T-cell (primary cell): ENCODE data around the gene TNFRSF21. TPM values are rescaled to one million over a fixed set of nuclear protein-coding genes. Genes with fewer than 3 reads are reported as not detected.
"Not testable (repeated sequence)": the region's sequence is repeated elsewhere in the genome, so short reads cannot be mapped to it uniquely, and the experiment has no call there.

ENCODE experiments used
- ATAC-seq, 4 experiments: fragments of 200-7000 bp in 3 of 4; fragments of 150-1000 bp in 1 of 4; cut with Tn5 transposase; replicated peaks in 1 of 4; 1 replicate in 3 of 4; 2 replicates in 1 of 4; pipeline ENCODE4 v1.10.0; 2021; ENCODE audit warnings: moderate library complexity in 3 of 4, mild to moderate bottlenecking in 2 of 4, moderate number of reproducible peaks in 1 of 4
- CTCF ChIA-PET, 2 donors: fragments of 300-600 bp; sonication (Branson Sonifier 250); formaldehyde crosslinking; loops; one replicate each; lab custom pipeline; 2022; ENCODE audit warnings: antibody characterized with exemption in 2 of 2; lab: Charles Lee
- POLR2A ChIA-PET, 2 donors: fragments of 300-600 bp; sonication (Branson Sonifier 250); formaldehyde crosslinking; loops; one replicate each; lab custom pipeline; 2022; ENCODE audit warnings: antibody characterized with exemption in 2 of 2; lab: Charles Lee
- DNase-seq, 35 experiments: peaks; one replicate each; pipeline versions ENCODE4 v3.0.0 to v3.0.0-alpha.2; 2013 to 2023
- H3K27ac ChIP-seq: one replicate; pipeline ENCODE4 v1.5.1; 2013; ENCODE audit warnings: low read length
- H3K27me3 ChIP-seq, 2 experiments: replicated peaks in 1 of 2; 1 replicate in 1 of 2; 2 replicates in 1 of 2; pipeline versions ENCODE4 v1.6.1 to v1.7.0; 2013; ENCODE audit warnings: low read length in 1 of 2, mixed read lengths in 1 of 2; ENCODE audit not compliant: control insufficient read depth in 2 of 2, insufficient read depth in 2 of 2; ENCODE audit errors: extremely low read depth in 1 of 2
- H3K36me3 ChIP-seq, 2 donors: 1 replicate in 1 of 2; 2 replicates in 1 of 2; pipeline versions ENCODE4 v1.6.1 to v1.7.0; 2013; ENCODE audit warnings: low read length in 1 of 2; ENCODE audit not compliant: control insufficient read depth in 2 of 2, insufficient read depth in 1 of 2; ENCODE audit errors: extremely low read depth in 1 of 2
- H3K4me1 ChIP-seq, 2 experiments: 1 replicate in 1 of 2; 2 replicates in 1 of 2; pipeline versions ENCODE4 v1.6.1 to v1.7.0; 2013; ENCODE audit warnings: low read length in 2 of 2, mixed read lengths in 1 of 2; ENCODE audit not compliant: insufficient read depth in 2 of 2, control insufficient read depth in 1 of 2; ENCODE audit errors: extremely low read depth in 1 of 2
- H3K4me3 ChIP-seq, 2 donors: 1 replicate in 1 of 2; 2 replicates in 1 of 2; pipeline versions ENCODE4 v1.5.1 to v1.7.0; 2013; ENCODE audit warnings: mild to moderate bottlenecking in 2 of 2, low read length in 1 of 2, moderate library complexity in 1 of 2; ENCODE audit not compliant: control insufficient read depth in 1 of 2; ENCODE audit errors: extremely low read depth in 1 of 2
- H3K9me3 ChIP-seq: 2 replicates; pipeline ENCODE4 v1.7.0; 2013
- H3K27ac Mint-ChIP-seq, 2 donors: one replicate each; pipeline ENCODE4 v1.8.0; 2020 to 2021; ENCODE audit warnings: mild to moderate bottlenecking in 2 of 2, mixed read lengths in 2 of 2
- H3K27me3 Mint-ChIP-seq, 2 donors: one replicate each; pipeline ENCODE4 v1.8.0; 2021 to 2022; ENCODE audit warnings: mixed read lengths in 2 of 2
- H3K36me3 Mint-ChIP-seq: one replicate; pipeline ENCODE4 v1.8.0; 2021; ENCODE audit warnings: mixed read lengths
- H3K4me1 Mint-ChIP-seq, 3 donors: one replicate each; pipeline ENCODE4 v1.8.0; 2020 to 2022; ENCODE audit warnings: mixed read lengths in 3 of 3, mild to moderate bottlenecking in 1 of 3
- H3K4me3 Mint-ChIP-seq, 3 donors: one replicate each; pipeline ENCODE4 v1.8.0; 2020 to 2022; ENCODE audit warnings: mild to moderate bottlenecking in 3 of 3, mixed read lengths in 3 of 3, moderate library complexity in 3 of 3
- H3K9me3 Mint-ChIP-seq, 3 donors: one replicate each; pipeline ENCODE4 v1.8.0; 2020 to 2022; ENCODE audit warnings: mixed read lengths in 3 of 3
- WGBS: methylation state at CpG from one replicate; pipeline ENCODE4 v1.1.5; 2013; ENCODE audit warnings: missing lambda C conversion rate; ENCODE audit not compliant: insufficient coverage; 5-methylcytosine and 5-hydroxymethylcytosine counted together
- total RNA-seq, 35 experiments: library from RNA in 6 of 35; stranded (reverse) in 6 of 35; fragments of 120-200 nt in 1 of 35; gene quantifications; one replicate each; pipeline versions ENCODE4 v1.2.1 to v1.2.4 and lab custom pipeline; 2013 to 2026

TNFRSF21 gene
- total RNA-seq, 5 donors from 2014 or later (not counting 1 experiment from before 2014, with no cell fraction given): 0.09 to 0.49 (median 0.30) TPM

- peaks cover 4 to 14% of the 10 kb centered on the region in 2 experiments for H3K4me1 ChIP-seq
- WGBS: 52% methylated on average over 3 of the region's 4 CpGs
- H3K9me3 ChIP-seq, H3K27ac ChIP-seq, CTCF ChIA-PET, H3K9me3 Mint-ChIP-seq, H3K36me3 Mint-ChIP-seq, H3K4me3 ChIP-seq, H3K27me3 ChIP-seq, H3K36me3 ChIP-seq: not testable (repeated sequence)
- ATAC-seq (peak in 1 of 4 experiments; percentile 79), DNase-seq (peak in 4 of 35 experiments; percentile 5 to 26 (median 16))
- peak overlapping the region in 1 of 3 donors; percentile 22 for H3K4me3 Mint-ChIP-seq
- POLR2A ChIA-PET: interaction anchor here in 1 of 2 donors (1.0 kb wide), 1 partner anchor 10 kb away, joined by 3 read pairs; no protein-coding TSS in a partner anchor
- peaks cover 2 to 18% (median 12%) of the 10 kb centered on the region in 3 donors for H3K4me1 Mint-ChIP-seq
- H3K27ac Mint-ChIP-seq: peak overlapping the region in 1 of 2 donors; percentile 22
- peaks cover 9 to 19% of the 10 kb centered on the region in 2 donors for H3K27me3 Mint-ChIP-seq
Observed at GRCh38 chr6:47328139-47328538, 18.4 kb upstream of the TNFRSF21 start.

DNA sequence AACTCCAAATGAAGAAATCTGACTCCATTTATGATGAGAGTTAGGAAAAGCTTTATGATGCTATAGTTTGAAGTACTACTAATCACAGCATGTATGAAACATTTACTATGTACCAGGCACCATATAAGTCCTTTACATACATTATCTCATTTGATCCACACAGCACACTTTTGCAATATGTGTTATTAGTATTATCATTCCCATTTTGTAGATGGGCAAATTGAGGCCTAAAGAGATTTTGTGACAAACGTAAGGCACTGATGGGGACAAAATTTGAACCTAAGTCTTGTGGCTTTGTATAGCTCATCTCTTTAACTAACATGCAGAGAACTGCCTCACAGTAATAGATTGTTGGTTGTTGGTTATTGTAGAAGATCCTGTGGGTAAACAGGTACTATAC lies 14.2 kb upstream of the TNFRSF21 start:
- no peak overlapping the region for H3K4me3 Mint-ChIP-seq
- H3K9me3 Mint-ChIP-seq: peaks cover 0 to under 1% (median 0%) of the 10 kb centered on the region in 3 donors
- Histone ChIP-seq H3K4me3 (no peak overlapping the region), H3K4me1 (peaks cover 5 to 14% of the 10 kb centered on the region in 2 experiments), H3K36me3 (no peaks in the 10 kb centered on the region), H3K27me3 (peaks cover 0 to 9% of the 10 kb centered on the region in 2 experiments), H3K27ac (no peak overlapping the region), H3K9me3 (no peaks in the 10 kb centered on the region)
- ChIA-PET POLR2A (no interaction called here), CTCF (no interaction called here)
- no peak for ATAC-seq
- WGBS: no CpG with 5 or more reads among the region's 1 CpG
- peaks cover 17 to 23% of the 10 kb centered on the region in 2 donors for H3K27me3 Mint-ChIP-seq
- no peak overlapping the region for H3K27ac Mint-ChIP-seq
- no peak for DNase-seq
- no peaks in the 10 kb centered on the region for H3K36me3 Mint-ChIP-seq
- H3K4me1 Mint-ChIP-seq: peaks cover 5 to 18% (median 7%) of the 10 kb centered on the region in 3 donors

GRCh38 chr6:47323321-47323720 lies 13.6 kb upstream of the TNFRSF21 start:
- no peak overlapping the region for H3K27ac ChIP-seq
- peaks cover 16 to 23% of the 10 kb centered on the region in 2 donors for H3K27me3 Mint-ChIP-seq
- H3K4me1 Mint-ChIP-seq: peaks cover under 1 to 13% (median 2%) of the 10 kb centered on the region in 3 donors
- DNase-seq (no peak), ATAC-seq (no peak)
- no peak overlapping the region for H3K4me3 ChIP-seq
- ChIA-PET POLR2A (no interaction called here), CTCF (no interaction called here)
- H3K9me3 Mint-ChIP-seq: no peaks in the 10 kb centered on the region
- WGBS: 0% methylated on average over 1 of the region's 2 CpGs
- no peak overlapping the region for H3K4me3 Mint-ChIP-seq
- H3K4me1 ChIP-seq: peaks cover 3 to 12% of the 10 kb centered on the region in 2 experiments
- no peaks in the 10 kb centered on the region for H3K36me3 Mint-ChIP-seq
- no peak overlapping the region for H3K27ac Mint-ChIP-seq
- no peaks in the 10 kb centered on the region for H3K36me3 ChIP-seq
- H3K27me3 ChIP-seq: peaks cover 0 to 9% of the 10 kb centered on the region in 2 experiments
- no peaks in the 10 kb centered on the region for H3K9me3 ChIP-seq

DNA sequence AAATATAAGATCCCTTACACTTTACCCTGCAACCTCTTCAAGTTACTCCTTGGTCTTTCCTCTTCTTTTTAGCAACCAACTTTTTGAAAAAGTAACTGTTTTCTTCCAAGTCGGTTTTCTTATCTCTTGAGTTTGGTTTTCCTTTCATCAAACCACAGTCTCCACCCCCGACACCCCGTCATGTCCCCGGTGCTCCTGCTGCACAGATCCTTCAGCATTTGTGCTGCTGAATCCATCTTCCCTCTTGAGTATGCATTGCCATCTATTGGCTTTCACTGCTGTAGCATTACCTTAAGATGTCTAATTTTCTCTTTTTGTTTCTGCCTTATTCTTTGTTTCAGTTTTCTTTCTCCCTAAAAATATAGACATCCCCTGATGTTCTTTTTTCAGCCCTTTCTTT lies 11.9 kb upstream of the TNFRSF21 start:
- H3K27ac ChIP-seq: no peak overlapping the region
- ChIA-PET POLR2A (no interaction called here), CTCF (no interaction called here)
- DNase-seq (no peak), ATAC-seq (no peak)
- Mint-ChIP-seq H3K27ac (no peak overlapping the region), H3K36me3 (no peaks in the 10 kb centered on the region), H3K9me3 (no peaks in the 10 kb centered on the region), H3K4me1 (peaks cover 0 to 5% (median 2%) of the 10 kb centered on the region in 3 donors), H3K27me3 (peaks cover 27 to 33% of the 10 kb centered on the region in 2 donors), H3K4me3 (no peak overlapping the region)
- 2% methylated on average over 4 of the region's 4 CpGs for WGBS
- peaks cover 0 to 4% of the 10 kb centered on the region in 2 experiments for H3K27me3 ChIP-seq
- peaks cover 0 to 3% of the 10 kb centered on the region in 2 experiments for H3K4me1 ChIP-seq
- H3K9me3 ChIP-seq: no peaks in the 10 kb centered on the region
- no peak overlapping the region for H3K4me3 ChIP-seq
- H3K36me3 ChIP-seq: no peaks in the 10 kb centered on the region

DNA sequence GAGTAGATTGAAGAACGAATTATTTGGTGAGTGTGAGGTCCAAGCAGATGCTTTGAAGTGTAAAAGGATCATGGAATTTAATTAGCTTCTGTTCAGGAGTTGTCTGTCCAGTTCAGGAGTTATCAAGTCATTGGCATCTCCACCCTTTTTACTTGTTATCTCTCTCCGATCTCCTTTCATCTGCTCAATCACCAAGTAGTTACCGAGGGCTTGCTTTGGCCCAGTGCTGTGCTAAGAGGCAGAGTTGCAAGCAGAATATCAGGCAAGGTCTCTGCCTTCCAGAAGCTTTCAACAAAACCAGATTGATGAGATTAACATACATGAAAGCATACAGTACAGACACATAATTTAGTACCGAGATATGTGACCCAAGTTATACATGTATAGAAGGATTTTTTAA lies 10.2 kb upstream of the TNFRSF21 start:
- no peak overlapping the region for H3K27ac Mint-ChIP-seq
- ChIA-PET CTCF (no interaction called here), POLR2A (no interaction called here)
- no peaks in the 10 kb centered on the region for H3K9me3 Mint-ChIP-seq
- Histone ChIP-seq H3K4me1 (peaks cover 0 to 3% of the 10 kb centered on the region in 2 experiments), H3K27me3 (peaks cover 0 to 4% of the 10 kb centered on the region in 2 experiments), H3K36me3 (no peaks in the 10 kb centered on the region), H3K9me3 (no peaks in the 10 kb centered on the region), H3K4me3 (no peak overlapping the region), H3K27ac (no peak overlapping the region)
- H3K4me1 Mint-ChIP-seq: peaks cover 0 to 5% (median 2%) of the 10 kb centered on the region in 3 donors
- DNase-seq: no peak
- H3K36me3 Mint-ChIP-seq: no peaks in the 10 kb centered on the region
- WGBS: 85% methylated on average over 3 of the region's 4 CpGs
- no peak for ATAC-seq
- peaks cover 33 to 39% of the 10 kb centered on the region in 2 donors for H3K27me3 Mint-ChIP-seq
- no peak overlapping the region for H3K4me3 Mint-ChIP-seq

DNA sequence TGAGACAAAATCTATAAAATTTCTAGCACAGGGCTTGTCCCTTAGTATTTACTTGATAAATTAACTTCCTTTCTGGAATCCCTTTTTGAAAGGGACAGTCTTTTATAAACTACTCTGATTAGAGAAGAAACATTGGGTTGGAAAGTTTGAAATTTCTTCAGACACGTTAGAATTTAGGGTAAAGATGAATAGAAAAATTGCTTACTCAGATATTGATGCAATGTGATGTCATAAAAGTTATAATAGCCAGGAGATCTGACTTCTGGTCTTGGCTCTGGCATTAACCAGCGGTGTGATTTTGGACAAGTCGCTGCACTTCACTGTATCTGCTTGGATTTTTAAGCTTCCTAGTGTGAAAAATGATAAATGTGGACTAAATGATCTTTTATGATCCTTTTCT lies 9.7 kb upstream of the TNFRSF21 start:
- Mint-ChIP-seq H3K4me3 (no peak overlapping the region), H3K9me3 (no peaks in the 10 kb centered on the region), H3K27ac (no peak overlapping the region), H3K36me3 (no peaks in the 10 kb centered on the region), H3K27me3 (peaks cover 34 to 43% of the 10 kb centered on the region in 2 donors), H3K4me1 (peaks cover 0 to 5% (median 2%) of the 10 kb centered on the region in 3 donors)
- ChIA-PET CTCF (no interaction called here), POLR2A (no interaction called here)
- H3K27ac ChIP-seq: no peak overlapping the region
- H3K4me3 ChIP-seq: no peak overlapping the region
- no peak for ATAC-seq
- H3K9me3 ChIP-seq: no peaks in the 10 kb centered on the region
- peaks cover 0 to 4% of the 10 kb centered on the region in 2 experiments for H3K27me3 ChIP-seq
- H3K36me3 ChIP-seq: no peaks in the 10 kb centered on the region
- 83% methylated on average over 3 of the region's 3 CpGs for WGBS
- peaks cover 0 to 3% of the 10 kb centered on the region in 2 experiments for H3K4me1 ChIP-seq
- no peak for DNase-seq
